Kidney (tissue), 14 donors: ENCODE measurements around the gene SLC26A8. TPM values are rescaled to one million over a fixed set of nuclear protein-coding genes. Genes with fewer than 3 reads are reported as not detected.

Source experiments
- DNase-seq, 5 donors: peaks; one replicate each; pipeline ENCODE4 v3.0.0-alpha.2; 2013 to 2020
- FAIRE-seq: peaks from 2 replicates; lab custom pipeline; 2012; peaks lifted over from hg19 to GRCh38; lab: Jason Lieb, UNC
- H3K27ac ChIP-seq, 2 donors: one replicate each; pipeline ENCODE4 v1.7.0; 2013; ENCODE audit warnings: low read depth in 2 of 2, low read length in 2 of 2, inconsistent platforms in 1 of 2
- H3K27me3 ChIP-seq: one replicate; pipeline ENCODE4 v1.7.1; 2013; ENCODE audit warnings: low read length, inconsistent platforms; ENCODE audit not compliant: control insufficient read depth, insufficient read depth
- H3K36me3 ChIP-seq, 3 donors: one replicate each; pipeline versions ENCODE4 v1.7.0 to v1.7.1; 2013; ENCODE audit warnings: low read length in 3 of 3, control low read depth in 1 of 3, inconsistent platforms in 1 of 3; ENCODE audit not compliant: insufficient read depth in 3 of 3, control insufficient read depth in 2 of 3
- H3K4me1 ChIP-seq, 3 donors: one replicate each; pipeline versions ENCODE4 v1.7.0 to v1.7.1; 2013; ENCODE audit warnings: low read length in 3 of 3, inconsistent platforms in 1 of 3, low read depth in 1 of 3; ENCODE audit not compliant: control insufficient read depth in 2 of 3, insufficient read depth in 2 of 3
- H3K4me3 ChIP-seq, 3 donors: one replicate each; pipeline versions ENCODE4 v1.7.0 to v1.8.1; 2013; ENCODE audit warnings: low read length in 3 of 3, control low read depth in 1 of 3, inconsistent platforms in 1 of 3
- H3K9ac ChIP-seq, 3 donors: one replicate each; pipeline versions ENCODE4 v1.7.0 to v1.7.1; 2013; ENCODE audit warnings: low read length in 3 of 3, control low read depth in 1 of 3, inconsistent platforms in 1 of 3
- H3K9me3 ChIP-seq, 3 donors: one replicate each; pipeline versions ENCODE4 v1.7.0 to v1.7.1; 2013; ENCODE audit warnings: low read length in 3 of 3, control low read depth in 1 of 3, inconsistent platforms in 1 of 3; ENCODE audit not compliant: control insufficient read depth in 2 of 3, insufficient read depth in 1 of 3
- intact Hi-C: fragments of 100-400 bp; cut with DNase I; formaldehyde crosslinking; loops from one replicate; pipeline ENCODE4 v1.11.1; 2022
- polyA plus RNA-seq: library from polyadenylated mRNA; stranded (reverse); fragments of 350-450 nt; fragmentation: Illumina TruSeq; extraction: RNeasy Lipid Tissue Mini Kit (QIAGEN cat#74804); gene quantifications from one replicate; pipeline ENCODE4 v1.2.3, GENCODE V29; 2014; ENCODE audit warnings: low read depth, low replicate concordance; ENCODE audit not compliant: insufficient read depth
- total RNA-seq: library from RNA; stranded (reverse); fragmentation: NEBNext Ultra II Directional; extraction: Animal tissue kit (Norgen Biotek cat#: 25700); gene quantifications from one replicate; pipeline ENCODE4 v1.2.1, GENCODE V29; 2021
- TF ChIP-seq, protein P1 (sequence below): IDR thresholded peaks from 3 replicates; pipeline ENCODE4 v1.5.1; 2012; ENCODE audit warnings: mild to moderate bottlenecking, moderate library complexity, borderline replicate concordance; ENCODE audit not compliant: insufficient read depth; ENCODE audit errors: extremely low read depth
- donor health status: control.
- donor health status: control.
- donor health status: control.
- donor health status: control.
- donor health status: control.
- donor health status: DM: yes; HTN: yes; CAD: no.
- donor health status: Normal renal cell carcinoma (clear cell type).

The SLC26A8 gene
- total and polyA plus RNA-seq, 2 donors from 2014 or later = 0.22 TPM; not detected in 1

DNA sequence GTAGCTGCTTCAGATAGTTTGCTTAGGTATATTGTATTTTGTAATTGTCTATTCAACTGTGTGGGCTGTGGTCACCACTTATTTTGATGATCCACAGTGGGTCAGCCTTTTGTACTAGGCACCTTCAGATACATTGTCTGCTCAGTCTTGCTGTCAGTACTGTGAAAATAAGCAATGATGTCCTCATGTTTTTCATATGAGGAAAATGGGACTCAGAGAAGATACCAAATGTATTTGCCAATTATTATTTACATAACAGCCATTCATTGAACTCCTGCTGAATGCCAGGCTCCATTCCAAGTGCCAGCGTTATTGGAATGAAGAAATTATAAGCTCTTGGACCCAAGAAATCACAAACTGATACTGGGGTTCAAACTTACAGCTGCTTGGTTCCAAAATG, 31.7 kb upstream of the SLC26A8 start:
- Histone ChIP-seq H3K9ac (no peak overlapping the region), H3K36me3 (peaks cover 0 to 6% (median 5%) of the 10 kb centered on the region in 3 donors), H3K27me3 (no peaks in the 10 kb centered on the region), H3K4me3 (no peak overlapping the region), H3K27ac (no peak overlapping the region), H3K4me1 (no peaks in the 10 kb centered on the region), H3K9me3 (no peaks in the 10 kb centered on the region)
- no peak for FAIRE-seq
- intact Hi-C loops = no loop called here
- TF ChIP-seq, protein P1, sequence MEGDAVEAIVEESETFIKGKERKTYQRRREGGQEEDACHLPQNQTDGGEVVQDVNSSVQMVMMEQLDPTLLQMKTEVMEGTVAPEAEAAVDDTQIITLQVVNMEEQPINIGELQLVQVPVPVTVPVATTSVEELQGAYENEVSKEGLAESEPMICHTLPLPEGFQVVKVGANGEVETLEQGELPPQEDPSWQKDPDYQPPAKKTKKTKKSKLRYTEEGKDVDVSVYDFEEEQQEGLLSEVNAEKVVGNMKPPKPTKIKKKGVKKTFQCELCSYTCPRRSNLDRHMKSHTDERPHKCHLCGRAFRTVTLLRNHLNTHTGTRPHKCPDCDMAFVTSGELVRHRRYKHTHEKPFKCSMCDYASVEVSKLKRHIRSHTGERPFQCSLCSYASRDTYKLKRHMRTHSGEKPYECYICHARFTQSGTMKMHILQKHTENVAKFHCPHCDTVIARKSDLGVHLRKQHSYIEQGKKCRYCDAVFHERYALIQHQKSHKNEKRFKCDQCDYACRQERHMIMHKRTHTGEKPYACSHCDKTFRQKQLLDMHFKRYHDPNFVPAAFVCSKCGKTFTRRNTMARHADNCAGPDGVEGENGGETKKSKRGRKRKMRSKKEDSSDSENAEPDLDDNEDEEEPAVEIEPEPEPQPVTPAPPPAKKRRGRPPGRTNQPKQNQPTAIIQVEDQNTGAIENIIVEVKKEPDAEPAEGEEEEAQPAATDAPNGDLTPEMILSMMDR = no peak
- no peak for DNase-seq

DNA sequence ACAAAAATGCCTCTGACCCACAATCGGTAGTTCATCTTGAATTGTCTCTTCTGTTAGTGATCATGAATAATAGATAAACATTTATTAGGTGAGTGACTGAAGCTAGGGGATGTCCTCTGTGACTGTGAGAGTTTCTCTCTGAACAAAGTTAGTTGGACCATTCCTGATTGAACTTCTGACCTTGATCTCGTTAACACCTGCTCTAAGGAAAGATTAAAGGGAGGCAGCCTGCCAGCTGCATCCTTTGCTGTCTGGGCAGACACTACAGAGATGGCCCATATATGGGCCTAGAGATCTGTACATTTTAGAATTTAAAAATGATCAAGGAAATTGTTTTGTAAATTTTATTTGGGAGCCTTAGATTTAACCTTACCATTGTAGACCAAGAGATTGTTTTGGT, 30.5 kb upstream of the SLC26A8 start:
- DNase-seq = no peak
- Histone ChIP-seq H3K27me3 (no peaks in the 10 kb centered on the region), H3K4me1 (no peaks in the 10 kb centered on the region), H3K9me3 (no peaks in the 10 kb centered on the region), H3K9ac (no peak overlapping the region), H3K36me3 (peaks cover 0 to 5% (median 4%) of the 10 kb centered on the region in 3 donors), H3K4me3 (no peak overlapping the region), H3K27ac (no peak overlapping the region)
- FAIRE-seq = no peak
- TF ChIP-seq, protein P1 = no peak
- intact Hi-C loops = no loop called here

DNA sequence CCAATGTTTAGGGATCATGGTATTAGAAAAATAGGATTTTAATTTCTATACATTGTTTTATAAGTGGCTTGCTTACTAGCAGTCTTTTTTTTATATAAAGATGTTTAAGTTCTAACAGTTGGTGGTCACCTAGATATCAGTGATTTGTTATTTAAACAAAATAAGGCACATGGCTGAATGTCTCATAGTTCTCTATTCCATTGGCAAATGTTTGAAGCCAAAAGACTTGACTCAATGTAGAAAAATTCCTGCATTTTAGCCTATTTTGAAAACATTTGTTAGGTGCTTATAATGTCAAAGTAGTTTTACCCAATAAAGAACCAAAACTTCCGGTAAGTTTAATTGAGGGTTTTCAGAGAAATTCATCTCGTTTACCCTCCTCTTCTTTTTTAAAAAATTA, 30.0 kb upstream of the SLC26A8 start:
- Histone ChIP-seq H3K9ac (no peak overlapping the region), H3K36me3 (peaks cover 0 to 3% (median 0%) of the 10 kb centered on the region in 3 donors), H3K4me3 (no peak overlapping the region), H3K9me3 (no peaks in the 10 kb centered on the region), H3K27ac (no peak overlapping the region), H3K4me1 (peaks cover 0 to 2% (median 0%) of the 10 kb centered on the region in 3 donors), H3K27me3 (no peaks in the 10 kb centered on the region)
- FAIRE-seq (no peak), DNase-seq (no peak)
- intact Hi-C loops = no loop called here
- TF ChIP-seq, protein P1 = no peak

DNA sequence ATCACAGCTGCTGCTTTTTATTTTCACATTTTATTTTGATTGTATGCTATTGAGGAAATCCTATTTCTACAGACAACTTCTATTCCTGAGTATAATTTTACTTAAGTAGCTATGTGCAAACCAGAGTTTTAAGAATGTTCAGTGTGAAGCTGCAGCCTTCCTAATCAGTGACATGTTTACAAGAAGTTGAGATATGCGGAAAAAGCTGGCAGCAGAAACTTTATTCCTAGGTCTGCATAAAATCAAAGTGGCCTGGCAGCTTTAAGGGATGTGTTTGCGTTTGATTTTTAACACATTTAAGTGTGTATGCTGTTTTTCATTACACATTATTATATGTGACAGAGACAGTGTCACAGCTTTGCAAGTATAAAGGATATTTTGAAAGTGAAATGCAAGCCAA, 29.4 kb upstream of the SLC26A8 start:
- H3K36me3 ChIP-seq = no peaks in the 10 kb centered on the region
- H3K9me3 ChIP-seq = no peaks in the 10 kb centered on the region
- H3K27ac ChIP-seq = no peak overlapping the region
- DNase-seq (no peak), FAIRE-seq (no peak)
- no peak overlapping the region for H3K9ac ChIP-seq
- TF ChIP-seq, protein P1 = no peak
- H3K4me1 ChIP-seq = peaks cover 0 to 2% (median 0%) of the 10 kb centered on the region in 3 donors
- no peak overlapping the region for H3K4me3 ChIP-seq
- intact Hi-C loops = no loop called here
- no peaks in the 10 kb centered on the region for H3K27me3 ChIP-seq
